ENCODE data around the gene TTC13. TPM values are rescaled to one million over a fixed set of nuclear protein-coding genes. Genes with fewer than 3 reads are reported as not detected.

TTC13 gene
- polyA plus RNA-seq, 3 donors: 9.2 to 24.4 (median 10.8) TPM

DNA sequence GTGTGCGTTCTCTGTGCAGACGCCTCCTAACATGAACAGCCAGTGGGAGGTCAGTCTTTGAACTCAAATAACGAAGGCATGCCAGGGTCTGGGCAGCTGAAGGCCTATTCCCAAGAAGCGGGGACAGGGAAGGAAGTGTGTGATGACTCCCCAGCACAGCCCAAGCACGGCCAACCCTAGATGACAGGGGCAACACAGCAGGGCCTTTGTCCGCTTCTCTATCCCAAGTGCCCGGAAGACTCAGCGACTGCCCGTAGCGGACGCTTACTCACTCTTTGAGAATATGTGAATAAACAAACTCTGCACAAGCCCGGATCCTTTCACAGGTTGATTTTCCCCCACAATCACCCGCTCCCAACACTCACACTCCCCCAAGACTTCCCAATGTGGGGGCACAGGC, 121.6 kb downstream of the TTC13 start:
- Histone ChIP-seq H3K27me3 (ENCODE audit: control insufficient read depth in 2 of 2, insufficient read depth in 2 of 2, low read length in 2 of 2) (no peaks in the 10 kb centered on the region), H3K4me2 (replicated peaks; ENCODE audit: extremely low read depth, low read length, poor library complexity, severe bottlenecking) (no peak overlapping the region), H3K27ac (ENCODE audit: low read depth in 1 of 2, low read length in 2 of 2) (no peak overlapping the region), H2AFZ (ENCODE audit: insufficient read depth, low read depth, low read length, poor library complexity, severe bottlenecking) (no peak overlapping the region), H4K20me1 (ENCODE audit: insufficient read depth, low read length) (no peaks in the 10 kb centered on the region), H3K4me1 (ENCODE audit: control insufficient read depth in 1 of 2, insufficient read depth in 2 of 2, low read length in 2 of 2) (no peaks in the 10 kb centered on the region), H3K36me3 (replicated peaks in 1 of 2; ENCODE audit: control insufficient read depth in 1 of 2, insufficient read depth in 2 of 2, low read length in 2 of 2) (no peaks in the 10 kb centered on the region), H3K4me3 (replicated peaks in 1 of 3; ENCODE audit: low read depth in 2 of 3, low read length in 3 of 3) (no peak overlapping the region), H3K79me2 (ENCODE audit: insufficient read depth, low read length) (no peaks in the 10 kb centered on the region), H3K9me3 (replicated peaks in 1 of 2; ENCODE audit: control insufficient read depth in 1 of 2, insufficient read depth in 1 of 2, low read length in 2 of 2) (no peaks in the 10 kb centered on the region), H3K9ac (ENCODE audit: insufficient read depth, low read length, poor library complexity, severe bottlenecking) (no peak overlapping the region)
- peaks cover 5% of the 10 kb centered on the region for H3K4me1 Mint-ChIP-seq
- intact Hi-C loops (cut with micrococcal nuclease): no loop called here
- TF ChIP-seq, protein P1, sequence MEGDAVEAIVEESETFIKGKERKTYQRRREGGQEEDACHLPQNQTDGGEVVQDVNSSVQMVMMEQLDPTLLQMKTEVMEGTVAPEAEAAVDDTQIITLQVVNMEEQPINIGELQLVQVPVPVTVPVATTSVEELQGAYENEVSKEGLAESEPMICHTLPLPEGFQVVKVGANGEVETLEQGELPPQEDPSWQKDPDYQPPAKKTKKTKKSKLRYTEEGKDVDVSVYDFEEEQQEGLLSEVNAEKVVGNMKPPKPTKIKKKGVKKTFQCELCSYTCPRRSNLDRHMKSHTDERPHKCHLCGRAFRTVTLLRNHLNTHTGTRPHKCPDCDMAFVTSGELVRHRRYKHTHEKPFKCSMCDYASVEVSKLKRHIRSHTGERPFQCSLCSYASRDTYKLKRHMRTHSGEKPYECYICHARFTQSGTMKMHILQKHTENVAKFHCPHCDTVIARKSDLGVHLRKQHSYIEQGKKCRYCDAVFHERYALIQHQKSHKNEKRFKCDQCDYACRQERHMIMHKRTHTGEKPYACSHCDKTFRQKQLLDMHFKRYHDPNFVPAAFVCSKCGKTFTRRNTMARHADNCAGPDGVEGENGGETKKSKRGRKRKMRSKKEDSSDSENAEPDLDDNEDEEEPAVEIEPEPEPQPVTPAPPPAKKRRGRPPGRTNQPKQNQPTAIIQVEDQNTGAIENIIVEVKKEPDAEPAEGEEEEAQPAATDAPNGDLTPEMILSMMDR (IDR thresholded peaks at IDR 0.05): no peak
- no peak for DNase-seq
- H3K36me3 Mint-ChIP-seq: no peaks in the 10 kb centered on the region
- H3K27ac Mint-ChIP-seq: no peak overlapping the region
- peaks cover 0 to 4% (median 0%) of the 10 kb centered on the region in 3 donors for H3K27me3 Mint-ChIP-seq (ENCODE audit: low read depth in 3 of 3)
- H3K9me3 Mint-ChIP-seq: peaks cover 0 to 4% (median 3%) of the 10 kb centered on the region in 7 donors
- WGBS (ENCODE audit: insufficient coverage): 98% methylated on average over 11 of the region's 13 CpGs
- H3K4me3 Mint-ChIP-seq: no peak overlapping the region

Small RNAs within 50 kb of the gene (small RNA-seq; reads per million reads assigned to genes)
- gene RN7SL837P (ENCODE audit: insufficient read length, low read depth): not detected

Other genes with a start within 250 kb of the TTC13 start
- gene CAPN9, start 231.5 kb downstream of the TTC13 start, polyA plus RNA-seq: not detected
- gene C1orf198, start 110.3 kb downstream of the TTC13 start, polyA plus RNA-seq: 1 to 10 TPM; 1.3 to 2.7 (median 1.6) TPM
- gene ARV1, start 233 bp upstream of the TTC13 start, polyA plus RNA-seq: 10 to 100 TPM in 2 of 3 donors, 1 to 10 TPM in 1; 7.7 to 19.2 (median 15.0) TPM
- 10 to 100 TPM in 1 of 3 donors, 1 to 10 TPM in 2; 2.0 to 11.7 (median 4.4) TPM for gene FAM89A, start 61.4 kb upstream of the TTC13 start, polyA plus RNA-seq
- gene TRIM67, start 183.2 kb upstream of the TTC13 start, polyA plus RNA-seq: not detected

Measured in CD14-positive monocyte (primary cell).